Lung (tissue), 12 donors: ENCODE measurements around the gene TAAR1. TPM values are rescaled to one million over a fixed set of nuclear protein-coding genes. Genes with fewer than 3 reads are reported as not detected.

ENCODE experiments used
- ATAC-seq: fragments of 200-7000 bp; cut with Tn5 transposase; one replicate; pipeline ENCODE4 v1.9.1; 2020; ENCODE audit warnings: moderate number of reproducible peaks; ENCODE audit not compliant: insufficient read depth, low FRiP score
- DNase-seq, 3 donors: peaks; one replicate each; pipeline ENCODE4 v3.0.0-alpha.2; 2013 to 2017
- H3K27ac ChIP-seq, 2 donors: one replicate each; pipeline ENCODE4 v1.5.1; 2013; ENCODE audit warnings: mild to moderate bottlenecking in 2 of 2, moderate library complexity in 2 of 2, control low read depth in 1 of 2, inconsistent platforms in 1 of 2, low read depth in 1 of 2, low read length in 1 of 2
- H3K27me3 ChIP-seq, 3 donors: one replicate each; pipeline ENCODE4 v1.5.1; 2013; ENCODE audit warnings: low read length in 2 of 3; ENCODE audit not compliant: control insufficient read depth in 3 of 3, insufficient read depth in 3 of 3
- H3K36me3 ChIP-seq, 4 donors: one replicate each; pipeline ENCODE4 v1.5.1; 2013; ENCODE audit warnings: low read length in 4 of 4, mild to moderate bottlenecking in 1 of 4, moderate library complexity in 1 of 4; ENCODE audit not compliant: control insufficient read depth in 4 of 4, insufficient read depth in 4 of 4
- H3K4me1 ChIP-seq, 5 donors: one replicate each; pipeline ENCODE4 v1.5.1; 2013; ENCODE audit warnings: low read length in 5 of 5, mild to moderate bottlenecking in 2 of 5, moderate library complexity in 1 of 5; ENCODE audit not compliant: control insufficient read depth in 5 of 5, insufficient read depth in 5 of 5
- H3K4me3 ChIP-seq: one replicate; pipeline ENCODE4 v1.5.1; 2013; ENCODE audit warnings: mild to moderate bottlenecking, control low read depth, moderate library complexity
- H3K9ac ChIP-seq, 2 donors: one replicate each; pipeline ENCODE4 v1.5.1; 2013; ENCODE audit warnings: low read length in 2 of 2, control low read depth in 1 of 2; ENCODE audit not compliant: insufficient read depth in 1 of 2
- H3K9me3 ChIP-seq, 4 donors: one replicate each; pipeline ENCODE4 v1.5.1; 2013; ENCODE audit warnings: low read length in 3 of 4, mild to moderate bottlenecking in 1 of 4, moderate library complexity in 1 of 4; ENCODE audit not compliant: control insufficient read depth in 4 of 4, insufficient read depth in 3 of 4
- WGBS, 2 donors: extraction: QIAGEN DNeasy Blood & Tissue Kit; methylation state at CpG; one replicate each; pipeline ENCODE4 v1.1.7; 2013; 5-methylcytosine and 5-hydroxymethylcytosine counted together
- polyA plus RNA-seq, 2 donors: library from polyadenylated mRNA; stranded (reverse); fragments of 200-250 nt; gene quantifications; one replicate each; pipeline ENCODE4 v1.2.1, GENCODE V29; 2013
- total RNA-seq, 2 donors: library from RNA; depleted of rRNA in 1 of 2; stranded (reverse); fragments of >200 nt in 1 of 2; gene quantifications; one replicate each; pipeline ENCODE4 v1.2.1, GENCODE V29; 2014 to 2021
- TF ChIP-seq, protein P1 (sequence below): IDR thresholded peaks from 2 replicates; pipeline ENCODE4 v1.5.1; 2012; ENCODE audit warnings: mild to moderate bottlenecking; ENCODE audit errors: control extremely low read depth, extremely low read depth
- donor health status: control.
- donor health status: control.
- donor health status: Bipolar disorder and iron deficiency.
- donor health status: healthy.
- donor health status: DM: yes; HTN: yes; CAD: no.

Gene TAAR1
- total and polyA plus RNA-seq, 4 donors, result 0.06 TPM; not detected in 3

DNA sequence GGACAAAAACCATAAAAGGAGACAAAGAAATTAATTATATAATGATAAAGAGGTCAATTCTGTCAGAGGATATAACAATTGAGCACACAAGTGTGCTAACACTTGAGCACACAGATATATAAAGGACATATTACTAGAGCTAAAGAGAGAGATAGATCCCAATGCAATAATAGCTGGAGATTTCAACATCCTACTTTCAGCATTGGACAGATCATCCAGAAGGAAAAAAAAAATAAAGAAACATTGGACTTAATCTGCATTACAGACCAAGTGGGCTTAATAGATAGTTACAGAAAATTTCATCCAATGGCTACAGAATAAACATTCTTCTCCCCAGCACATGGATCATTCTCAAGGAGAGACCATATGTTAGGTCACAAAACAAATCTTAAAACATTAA is 45.0 kb upstream of the TAAR1 start:
- H3K27ac ChIP-seq, result no peak overlapping the region
- H3K27me3 ChIP-seq, result no peaks in the 10 kb centered on the region
- no peak for DNase-seq
- H3K4me1 ChIP-seq, result no peaks in the 10 kb centered on the region
- TF ChIP-seq, protein P1, sequence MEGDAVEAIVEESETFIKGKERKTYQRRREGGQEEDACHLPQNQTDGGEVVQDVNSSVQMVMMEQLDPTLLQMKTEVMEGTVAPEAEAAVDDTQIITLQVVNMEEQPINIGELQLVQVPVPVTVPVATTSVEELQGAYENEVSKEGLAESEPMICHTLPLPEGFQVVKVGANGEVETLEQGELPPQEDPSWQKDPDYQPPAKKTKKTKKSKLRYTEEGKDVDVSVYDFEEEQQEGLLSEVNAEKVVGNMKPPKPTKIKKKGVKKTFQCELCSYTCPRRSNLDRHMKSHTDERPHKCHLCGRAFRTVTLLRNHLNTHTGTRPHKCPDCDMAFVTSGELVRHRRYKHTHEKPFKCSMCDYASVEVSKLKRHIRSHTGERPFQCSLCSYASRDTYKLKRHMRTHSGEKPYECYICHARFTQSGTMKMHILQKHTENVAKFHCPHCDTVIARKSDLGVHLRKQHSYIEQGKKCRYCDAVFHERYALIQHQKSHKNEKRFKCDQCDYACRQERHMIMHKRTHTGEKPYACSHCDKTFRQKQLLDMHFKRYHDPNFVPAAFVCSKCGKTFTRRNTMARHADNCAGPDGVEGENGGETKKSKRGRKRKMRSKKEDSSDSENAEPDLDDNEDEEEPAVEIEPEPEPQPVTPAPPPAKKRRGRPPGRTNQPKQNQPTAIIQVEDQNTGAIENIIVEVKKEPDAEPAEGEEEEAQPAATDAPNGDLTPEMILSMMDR, result no peak
- no peak overlapping the region for H3K9ac ChIP-seq
- ATAC-seq, result no peak
- no peak overlapping the region for H3K4me3 ChIP-seq
- no peaks in the 10 kb centered on the region for H3K36me3 ChIP-seq
- peaks cover 0 to 11% (median 0%) of the 10 kb centered on the region in 4 donors for H3K9me3 ChIP-seq

- 58 to 83% methylated on average over 1 of the region's 1 CpG for WGBS, 2 donors
- Histone ChIP-seq H3K27me3 (no peaks in the 10 kb centered on the region), H3K4me1 (no peaks in the 10 kb centered on the region), H3K27ac (no peak overlapping the region), H3K36me3 (no peaks in the 10 kb centered on the region), H3K9ac (no peak overlapping the region), H3K4me3 (no peak overlapping the region), H3K9me3 (peaks cover 0 to 5% (median 2%) of the 10 kb centered on the region in 4 donors)
- ATAC-seq, result no peak
- TF ChIP-seq, protein P1, result no peak
- DNase-seq, result no peak
Measured at GRCh38 chr6:132698608-132699007, 39.6 kb upstream of the TAAR1 start.

DNA sequence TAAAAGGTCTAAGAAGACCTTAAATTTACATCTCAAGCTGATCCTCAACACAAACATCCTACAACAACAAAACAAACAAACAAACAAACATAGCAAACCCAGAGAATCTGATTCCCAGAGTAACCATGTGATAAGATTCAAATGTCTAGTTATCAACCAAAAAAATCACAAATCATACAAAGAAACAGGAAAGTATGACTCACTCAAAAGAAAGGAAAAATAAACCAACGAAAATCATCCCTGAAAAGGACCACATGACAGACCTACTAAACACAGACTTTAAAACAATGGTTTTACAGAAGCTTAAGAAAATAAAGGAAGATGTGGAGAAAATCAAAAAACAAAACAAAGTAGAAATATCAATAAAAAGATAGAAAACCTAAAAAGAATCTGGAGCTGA is 36.8 kb upstream of the TAAR1 start:
- WGBS, 2 donors, result 0 to 48% methylated on average over 1 of the region's 1 CpG
- Histone ChIP-seq H3K36me3 (no peaks in the 10 kb centered on the region), H3K4me1 (no peaks in the 10 kb centered on the region), H3K9me3 (peaks cover 0 to 5% (median 2%) of the 10 kb centered on the region in 4 donors), H3K9ac (no peak overlapping the region), H3K27ac (no peak overlapping the region), H3K4me3 (no peak overlapping the region), H3K27me3 (no peaks in the 10 kb centered on the region)
- TF ChIP-seq, protein P1, result no peak
- DNase-seq (no peak), ATAC-seq (no peak)

DNA sequence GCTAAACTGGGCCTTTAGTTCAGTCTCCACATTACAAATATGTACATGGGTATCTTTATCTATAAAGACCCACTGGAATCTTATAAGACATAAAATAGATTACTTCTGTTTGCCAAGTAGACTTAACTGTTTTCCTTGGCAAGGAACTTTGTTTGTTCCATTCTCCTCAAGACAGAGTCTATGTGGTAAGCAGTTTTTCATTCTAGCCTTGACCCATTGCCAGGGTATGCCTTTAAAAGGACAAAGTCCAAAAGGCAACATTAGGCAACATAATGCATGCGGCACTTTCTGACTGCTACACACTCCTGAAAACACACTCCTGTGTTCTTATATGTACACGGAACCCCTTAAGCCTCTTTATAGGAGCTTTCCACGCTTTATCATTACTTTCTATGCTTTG is 34.5 kb upstream of the TAAR1 start:
- Histone ChIP-seq H3K4me1 (peaks cover 0 to 2% (median 0%) of the 10 kb centered on the region in 5 donors), H3K27ac (no peak overlapping the region), H3K4me3 (no peak overlapping the region), H3K9ac (no peak overlapping the region), H3K36me3 (no peaks in the 10 kb centered on the region), H3K27me3 (no peaks in the 10 kb centered on the region), H3K9me3 (peaks cover 0 to 5% (median 2%) of the 10 kb centered on the region in 4 donors)
- TF ChIP-seq, protein P1, result no peak
- DNase-seq, result peak in 2 of 3 donors; percentile 37 to 44
- no peak for ATAC-seq
- 53 to 59% methylated on average over 3 of the region's 3 CpGs for WGBS, 2 donors
